Measurements from ENCODE around the gene CMTM7. TPM values are rescaled to one million over a fixed set of nuclear protein-coding genes. Genes with fewer than 3 reads are reported as not detected.

CMTM7 gene
- total and polyA plus RNA-seq, 2 of the 8 experiments (the other 6 are each of a cell fraction or from before 2014, with no cell fraction given), result 33.3 to 65.8 TPM

DNA sequence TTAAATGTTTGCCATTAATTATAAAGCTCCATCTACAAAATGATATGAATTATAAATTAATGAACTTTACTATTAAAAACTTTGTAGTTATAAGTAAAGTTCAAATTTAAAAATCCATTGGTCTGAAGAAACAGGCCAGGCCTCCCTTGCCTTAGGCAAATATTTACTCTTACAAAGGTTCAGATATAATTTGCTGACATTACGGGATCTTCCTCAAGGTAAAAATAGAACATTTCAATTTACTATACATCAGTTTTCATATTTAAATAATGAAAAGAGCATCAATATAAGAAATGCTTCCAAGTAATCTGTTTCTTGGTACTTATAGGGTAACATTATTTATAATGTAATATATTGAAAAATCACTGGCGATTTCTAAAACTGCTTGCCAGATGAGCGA, 107.3 kb downstream of the CMTM7 start:
- POLR2A ChIA-PET (ENCODE audit: partially characterized antibody), result no interaction called here
- Histone ChIP-seq H2BK20ac (ENCODE audit: low read length) (no peak overlapping the region), H3K4me2 (ENCODE audit: insufficient read depth in 1 of 2, low read depth in 2 of 2, low read length in 2 of 2) (no peak overlapping the region)

More for the DNA sequence above, 107.3 kb downstream of the CMTM7 start:
- Histone ChIP-seq H3K79me1 (ENCODE audit: low read depth, low read length) (no peaks in the 10 kb centered on the region; the same call in 1 of the 2 replicates), H3K36me3 (ENCODE audit: control insufficient read depth in 2 of 4, insufficient read depth in 4 of 4, low read length in 3 of 4) (peaks cover 0 to 4% (median 0%) of the 10 kb centered on the region in 4 experiments; a peak in 1 of 8 replicates), H3K27me3 (replicated peaks in 1 of 4; ENCODE audit: control insufficient read depth in 3 of 4, extremely low read depth in 1 of 4, insufficient read depth in 3 of 4, low read length in 3 of 4) (no peaks in the 10 kb centered on the region), H2BK15ac (ENCODE audit: low read length) (no peak overlapping the region), H3K79me2 (ENCODE audit: control insufficient read depth in 1 of 2, insufficient read depth in 2 of 2, low read length in 2 of 2) (peaks cover 0 to 61% of the 10 kb centered on the region in 2 experiments; a peak in 2 of 4 replicates), H2BK5ac (ENCODE audit: low read depth, low read length) (no peak overlapping the region), H2AK5ac (ENCODE audit: low read depth, low read length) (no peak overlapping the region), H3K23ac (ENCODE audit: insufficient read length) (no peak overlapping the region), H3K4ac (replicated peaks; ENCODE audit: insufficient read length, low read depth, low read length) (no peak overlapping the region), H4K91ac (replicated peaks; ENCODE audit: insufficient read length, low read length) (no peak overlapping the region), H2BK12ac (ENCODE audit: low read depth, low read length) (no peak overlapping the region), H3K56ac (replicated peaks; ENCODE audit: insufficient read length, low read depth, low read length) (no peak overlapping the region), H2BK120ac (replicated peaks; ENCODE audit: low read depth, low read length) (no peak overlapping the region), H3K27ac (ENCODE audit: low read depth, low read length) (no peak overlapping the region), H4K20me1 (replicated peaks in 1 of 2; ENCODE audit: control insufficient read depth in 1 of 2, insufficient read depth in 2 of 2, low read length in 2 of 2) (peaks cover 0 to 2% of the 10 kb centered on the region in 2 experiments), H3K18ac (ENCODE audit: extremely low read depth, low read length) (no peak overlapping the region), H2AFZ (ENCODE audit: low read length) (no peak overlapping the region), H3K9me3 (ENCODE audit: insufficient read depth in 2 of 2, low read depth in 1 of 2, low read length in 1 of 2) (no peaks in the 10 kb centered on the region), H3K4me1 (replicated peaks in 1 of 4; ENCODE audit: control insufficient read depth in 3 of 4, insufficient read depth in 4 of 4, low read length in 3 of 4) (peaks cover 0 to 6% (median 3%) of the 10 kb centered on the region in 4 experiments; a peak in 5 of 7 replicates), H3K23me2 (ENCODE audit: low read depth, low read length) (no peaks in the 10 kb centered on the region), H4K5ac (ENCODE audit: insufficient read length, low read depth, low read length) (no peak overlapping the region), H3K14ac (ENCODE audit: insufficient read length) (no peak overlapping the region), H3K9ac (replicated peaks in 1 of 4; ENCODE audit: extremely low read depth in 1 of 4, low read depth in 3 of 4, low read length in 3 of 4) (no peak overlapping the region), H4K8ac (ENCODE audit: extremely low read depth, insufficient read depth, low read length) (no peak overlapping the region), H3K4me3 (ENCODE audit: extremely low read depth in 1 of 4, insufficient read depth in 2 of 4, low read depth in 3 of 4, low read length in 4 of 4) (no peak overlapping the region)
- 94% methylated on average over 3 of the region's 3 CpGs; no CpG with 5 or more reads in 1 of the 2 experiments for WGBS, 2 experiments (ENCODE audit: extremely low coverage in 1 of 2, insufficient coverage in 1 of 2, insufficient read length in 1 of 2, insufficient replicate concordance in 2 of 2, low coverage in 1 of 2, low lambda C conversion rate in 2 of 2, missing lambda C conversion rate in 1 of 2)
- DNase-seq (ENCODE audit: low read depth in 1 of 2, low spot score in 2 of 2) (no peak), FAIRE-seq (no peak)
- TF ChIP-seq GABPA (IDR thresholded peaks at IDR 0.05; ENCODE audit: borderline replicate concordance, insufficient read depth, low read length) (no peak), JUN (IDR thresholded peaks at IDR 0.05; ENCODE audit: low read depth, low read length) (no peak), TEAD4 (IDR thresholded peaks at IDR 0.05; ENCODE audit: low read depth, low read length) (no peak), EGR1 (IDR thresholded peaks at IDR 0.05; ENCODE audit: borderline replicate concordance, low read depth, low read length) (no peak), TAF1 (IDR thresholded peaks at IDR 0.05; ENCODE audit: low read depth, low read length) (no peak), SRF (IDR thresholded peaks at IDR 0.05; ENCODE audit: low read depth, low read length) (no peak), EZH2 (IDR thresholded peaks at IDR 0.05; ENCODE audit: low read depth, low read length, severe bottlenecking) (no peak), YY1 (IDR thresholded peaks at IDR 0.05; ENCODE audit: low read depth, low read length) (no peak), SUZ12 (IDR thresholded peaks at IDR 0.05; ENCODE audit: low read length) (no peak)
- TF ChIP-seq, protein P1, sequence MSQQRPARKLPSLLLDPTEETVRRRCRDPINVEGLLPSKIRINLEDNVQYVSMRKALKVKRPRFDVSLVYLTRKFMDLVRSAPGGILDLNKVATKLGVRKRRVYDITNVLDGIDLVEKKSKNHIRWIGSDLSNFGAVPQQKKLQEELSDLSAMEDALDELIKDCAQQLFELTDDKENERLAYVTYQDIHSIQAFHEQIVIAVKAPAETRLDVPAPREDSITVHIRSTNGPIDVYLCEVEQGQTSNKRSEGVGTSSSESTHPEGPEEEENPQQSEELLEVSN (IDR thresholded peaks at IDR 0.05), result no peak
- CTCF ChIA-PET (ENCODE audit: partially characterized antibody), result interaction anchor here (1.0 to 1.7 kb wide), 3 partner anchors 30 to 37 kb away, joined by 3 to 4 read pairs (median 4); no protein-coding TSS in a partner anchor
